Lower leg skin (tissue), 3 donors: ENCODE measurements around the gene ELOVL1.

Experiments used
- POLR2A ChIP-seq, 2 donors: fragments of 450-650 bp; IDR thresholded peaks; one replicate each; pipeline ENCODE4 v1.6.1; 2016 to 2017; ENCODE audit warnings: antibody characterized with exemption in 2 of 2, mild to moderate bottlenecking in 1 of 2, moderate library complexity in 1 of 2
- TF ChIP-seq, protein P1 (sequence below), 3 donors: fragments of 450-650 bp; IDR thresholded peaks; one replicate each; pipeline ENCODE4 v1.5.1; 2016; ENCODE audit warnings: antibody characterized with exemption in 3 of 3, mild to moderate bottlenecking in 3 of 3, moderate library complexity in 2 of 3

DNA sequence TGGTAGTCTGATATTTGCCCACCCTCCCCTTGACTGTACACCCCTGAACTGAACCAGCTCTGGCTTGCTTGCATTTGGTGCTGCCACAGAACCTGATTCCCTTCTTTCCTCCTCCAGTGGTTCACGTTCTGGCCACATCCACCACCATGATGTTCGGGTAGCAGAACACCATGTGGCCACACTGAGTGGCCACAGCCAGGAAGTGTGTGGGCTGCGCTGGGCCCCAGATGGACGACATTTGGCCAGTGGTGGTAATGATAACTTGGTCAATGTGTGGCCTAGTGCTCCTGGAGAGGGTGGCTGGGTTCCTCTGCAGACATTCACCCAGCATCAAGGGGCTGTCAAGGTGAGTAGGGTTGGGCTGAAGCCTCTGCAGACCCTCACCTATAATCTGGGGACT is 7.2 kb downstream of the ELOVL1 start:
- TF ChIP-seq, protein P1, sequence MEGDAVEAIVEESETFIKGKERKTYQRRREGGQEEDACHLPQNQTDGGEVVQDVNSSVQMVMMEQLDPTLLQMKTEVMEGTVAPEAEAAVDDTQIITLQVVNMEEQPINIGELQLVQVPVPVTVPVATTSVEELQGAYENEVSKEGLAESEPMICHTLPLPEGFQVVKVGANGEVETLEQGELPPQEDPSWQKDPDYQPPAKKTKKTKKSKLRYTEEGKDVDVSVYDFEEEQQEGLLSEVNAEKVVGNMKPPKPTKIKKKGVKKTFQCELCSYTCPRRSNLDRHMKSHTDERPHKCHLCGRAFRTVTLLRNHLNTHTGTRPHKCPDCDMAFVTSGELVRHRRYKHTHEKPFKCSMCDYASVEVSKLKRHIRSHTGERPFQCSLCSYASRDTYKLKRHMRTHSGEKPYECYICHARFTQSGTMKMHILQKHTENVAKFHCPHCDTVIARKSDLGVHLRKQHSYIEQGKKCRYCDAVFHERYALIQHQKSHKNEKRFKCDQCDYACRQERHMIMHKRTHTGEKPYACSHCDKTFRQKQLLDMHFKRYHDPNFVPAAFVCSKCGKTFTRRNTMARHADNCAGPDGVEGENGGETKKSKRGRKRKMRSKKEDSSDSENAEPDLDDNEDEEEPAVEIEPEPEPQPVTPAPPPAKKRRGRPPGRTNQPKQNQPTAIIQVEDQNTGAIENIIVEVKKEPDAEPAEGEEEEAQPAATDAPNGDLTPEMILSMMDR (IDR thresholded peaks at IDR 0.05) = no peak
- TF ChIP-seq POLR2A (IDR thresholded peaks at IDR 0.05) = no peak
